ENCODE results near the gene TEX48.

TEX48 gene

GRCh38 chr9:114666401-114666800 lies 15.6 kb downstream of the TEX48 start:
- Histone ChIP-seq H3K27me3 (ENCODE audit: low read length) (no peaks in the 10 kb centered on the region), H3K9ac (ENCODE audit: low read length) (no peak overlapping the region), H3K9me2 (replicated peaks; ENCODE audit: insufficient read depth, low read length) (no peaks in the 10 kb centered on the region), H3K4me3 (ENCODE audit: insufficient read depth, low read length, poor library complexity, severe bottlenecking) (no peak overlapping the region), H3F3A (ENCODE audit: insufficient read depth) (no peaks in the 10 kb centered on the region), H3K4me2 (ENCODE audit: low read depth, low read length, poor library complexity, severe bottlenecking) (no peak overlapping the region), H3K36me3 (ENCODE audit: low read length) (no peaks in the 10 kb centered on the region), H2AFZ (ENCODE audit: low read depth, low read length, severe bottlenecking) (no peak overlapping the region), H3K27ac (ENCODE audit: low read depth, low read length) (no peak overlapping the region), H3K79me2 (ENCODE audit: insufficient read depth, low read length) (no peaks in the 10 kb centered on the region), H3K9me3 (ENCODE audit: insufficient read depth, low read length) (no peaks in the 10 kb centered on the region), H4K20me1 (ENCODE audit: low read depth, low read length) (no peaks in the 10 kb centered on the region)
- TF ChIP-seq EZH2phosphoT487 (conservative IDR thresholded peaks at IDR 0.05; ENCODE audit: low read length) = no peak
- TF ChIP-seq CTCF (IDR thresholded peaks at IDR 0.05; ENCODE audit: insufficient read depth, low read length, poor library complexity, severe bottlenecking) = no peak

- Histone ChIP-seq H3K4me3 (ENCODE audit: insufficient read depth, low read length, poor library complexity, severe bottlenecking) (no peak overlapping the region), H3K36me3 (ENCODE audit: low read length) (no peaks in the 10 kb centered on the region), H3K4me2 (ENCODE audit: low read depth, low read length, poor library complexity, severe bottlenecking) (no peak overlapping the region), H3K9ac (ENCODE audit: low read length) (no peak overlapping the region), H2AFZ (ENCODE audit: low read depth, low read length, severe bottlenecking) (no peak overlapping the region), H3K9me3 (ENCODE audit: insufficient read depth, low read length) (no peaks in the 10 kb centered on the region), H3K27ac (ENCODE audit: low read depth, low read length) (no peak overlapping the region), H3K9me2 (replicated peaks; ENCODE audit: insufficient read depth, low read length) (no peaks in the 10 kb centered on the region), H4K20me1 (ENCODE audit: low read depth, low read length) (no peaks in the 10 kb centered on the region), H3K27me3 (ENCODE audit: low read length) (no peaks in the 10 kb centered on the region), H3K79me2 (ENCODE audit: insufficient read depth, low read length) (no peaks in the 10 kb centered on the region), H3F3A (ENCODE audit: insufficient read depth) (no peaks in the 10 kb centered on the region)
- no peak for TF ChIP-seq CTCF (IDR thresholded peaks at IDR 0.05; ENCODE audit: insufficient read depth, low read length, poor library complexity, severe bottlenecking)
- TF ChIP-seq EZH2phosphoT487 (conservative IDR thresholded peaks at IDR 0.05; ENCODE audit: low read length) = no peak
These were observed 17.8 kb downstream of the TEX48 start for GRCh38 chr9:114664181-114664580.

- TF ChIP-seq CTCF (IDR thresholded peaks at IDR 0.05; ENCODE audit: insufficient read depth, low read length, poor library complexity, severe bottlenecking) (peak; percentile 69), EZH2phosphoT487 (conservative IDR thresholded peaks at IDR 0.05; ENCODE audit: low read length) (no peak)
- no peaks in the 10 kb centered on the region for H3K9me2 ChIP-seq (replicated peaks; ENCODE audit: insufficient read depth, low read length)
- no peak overlapping the region for H3K4me2 ChIP-seq (ENCODE audit: low read depth, low read length, poor library complexity, severe bottlenecking)
- H3K9ac ChIP-seq (ENCODE audit: low read length) = no peak overlapping the region
- no peaks in the 10 kb centered on the region for H3K79me2 ChIP-seq (ENCODE audit: insufficient read depth, low read length)
- H2AFZ ChIP-seq (ENCODE audit: low read depth, low read length, severe bottlenecking) = no peak overlapping the region
- H3K9me3 ChIP-seq (ENCODE audit: insufficient read depth, low read length) = no peaks in the 10 kb centered on the region
- H3K36me3 ChIP-seq (ENCODE audit: low read length) = no peaks in the 10 kb centered on the region
- H3F3A ChIP-seq (ENCODE audit: insufficient read depth) = no peaks in the 10 kb centered on the region
- no peaks in the 10 kb centered on the region for H4K20me1 ChIP-seq (ENCODE audit: low read depth, low read length)
- no peak overlapping the region for H3K27ac ChIP-seq (ENCODE audit: low read depth, low read length)
- no peaks in the 10 kb centered on the region for H3K27me3 ChIP-seq (ENCODE audit: low read length)
- H3K4me3 ChIP-seq (ENCODE audit: insufficient read depth, low read length, poor library complexity, severe bottlenecking) = no peak overlapping the region
These were observed 19.7 kb downstream of the TEX48 start for GRCh38 chr9:114662081-114662989.

All from SU-DHL-6 (cell line).